Progenitor cell of endocrine pancreas (in vitro differentiated cells): ENCODE measurements around the gene ETHE1. TPM values are rescaled to one million over a fixed set of nuclear protein-coding genes. Genes with fewer than 3 reads are reported as not detected.

ENCODE experiments used
- DNase-seq: peaks from one replicate; pipeline ENCODE4 v3.0.0; 2021; ENCODE audit warnings: low spot score; ENCODE audit not compliant: unreplicated experiment
- H3K27ac Mint-ChIP-seq: 2 replicates; pipeline ENCODE4 v1.8.0; 2021; ENCODE audit warnings: mild to moderate bottlenecking, moderate library complexity, mixed read lengths
- H3K27me3 Mint-ChIP-seq: 2 replicates; pipeline ENCODE4 v1.8.0; 2021; ENCODE audit warnings: mixed read lengths
- H3K36me3 Mint-ChIP-seq: 2 replicates; pipeline ENCODE4 v1.8.0; 2022; ENCODE audit warnings: mixed read lengths; ENCODE audit not compliant: insufficient read depth
- H3K4me1 Mint-ChIP-seq: 2 replicates; pipeline ENCODE4 v1.8.0; 2021; ENCODE audit warnings: low read depth, mixed read lengths
- H3K4me3 Mint-ChIP-seq: 2 replicates; pipeline ENCODE4 v1.8.0; 2021; ENCODE audit warnings: low read depth, mild to moderate bottlenecking, moderate library complexity, mixed read lengths
- H3K9me3 Mint-ChIP-seq: 2 replicates; pipeline ENCODE4 v1.8.0; 2021; ENCODE audit warnings: low read depth, mixed read lengths
- total RNA-seq: library from RNA; stranded (reverse); gene quantifications from 2 replicates; pipeline ENCODE4 v1.2.1, GENCODE V29; 2021
- TF ChIP-seq, protein P1 (sequence below): fragments of 200-600 bp; sonication (generic); IDR thresholded peaks from one replicate; pipeline ENCODE4 v1.5.0; 2021; ENCODE audit warnings: antibody characterized with exemption, mild to moderate bottlenecking; ENCODE audit not compliant: unreplicated experiment

Gene ETHE1
- total RNA-seq, 1 donor from 2014 or later = 28.0 TPM

DNA sequence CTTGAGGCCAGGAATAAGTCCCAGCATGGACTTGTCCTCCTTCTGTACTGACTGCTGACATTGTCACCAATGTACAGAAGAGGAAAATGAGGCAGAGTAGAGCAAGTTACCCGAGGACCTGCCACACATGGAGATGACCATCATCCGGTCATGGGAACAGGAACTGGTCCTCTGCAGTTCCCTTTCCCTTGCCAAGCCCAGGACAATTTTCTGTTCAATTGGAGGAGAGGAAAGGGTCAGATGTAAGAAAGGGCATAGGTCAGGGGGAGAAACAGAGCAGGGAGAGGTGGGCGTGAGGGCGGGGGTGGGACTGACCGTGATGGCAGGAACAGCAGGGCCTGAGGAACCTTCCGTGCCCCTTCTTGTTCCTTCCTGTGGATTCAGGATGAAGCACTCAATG, 41.0 kb downstream of the ETHE1 start:
- H3K4me1 Mint-ChIP-seq = no peaks in the 10 kb centered on the region
- H3K4me3 Mint-ChIP-seq = no peak overlapping the region
- DNase-seq = no peak
- H3K9me3 Mint-ChIP-seq = no peaks in the 10 kb centered on the region
- H3K27me3 Mint-ChIP-seq = no peaks in the 10 kb centered on the region
- peaks cover 2% of the 10 kb centered on the region for H3K36me3 Mint-ChIP-seq
- TF ChIP-seq, protein P1, sequence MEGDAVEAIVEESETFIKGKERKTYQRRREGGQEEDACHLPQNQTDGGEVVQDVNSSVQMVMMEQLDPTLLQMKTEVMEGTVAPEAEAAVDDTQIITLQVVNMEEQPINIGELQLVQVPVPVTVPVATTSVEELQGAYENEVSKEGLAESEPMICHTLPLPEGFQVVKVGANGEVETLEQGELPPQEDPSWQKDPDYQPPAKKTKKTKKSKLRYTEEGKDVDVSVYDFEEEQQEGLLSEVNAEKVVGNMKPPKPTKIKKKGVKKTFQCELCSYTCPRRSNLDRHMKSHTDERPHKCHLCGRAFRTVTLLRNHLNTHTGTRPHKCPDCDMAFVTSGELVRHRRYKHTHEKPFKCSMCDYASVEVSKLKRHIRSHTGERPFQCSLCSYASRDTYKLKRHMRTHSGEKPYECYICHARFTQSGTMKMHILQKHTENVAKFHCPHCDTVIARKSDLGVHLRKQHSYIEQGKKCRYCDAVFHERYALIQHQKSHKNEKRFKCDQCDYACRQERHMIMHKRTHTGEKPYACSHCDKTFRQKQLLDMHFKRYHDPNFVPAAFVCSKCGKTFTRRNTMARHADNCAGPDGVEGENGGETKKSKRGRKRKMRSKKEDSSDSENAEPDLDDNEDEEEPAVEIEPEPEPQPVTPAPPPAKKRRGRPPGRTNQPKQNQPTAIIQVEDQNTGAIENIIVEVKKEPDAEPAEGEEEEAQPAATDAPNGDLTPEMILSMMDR = no peak
- H3K27ac Mint-ChIP-seq = no peak overlapping the region

DNA sequence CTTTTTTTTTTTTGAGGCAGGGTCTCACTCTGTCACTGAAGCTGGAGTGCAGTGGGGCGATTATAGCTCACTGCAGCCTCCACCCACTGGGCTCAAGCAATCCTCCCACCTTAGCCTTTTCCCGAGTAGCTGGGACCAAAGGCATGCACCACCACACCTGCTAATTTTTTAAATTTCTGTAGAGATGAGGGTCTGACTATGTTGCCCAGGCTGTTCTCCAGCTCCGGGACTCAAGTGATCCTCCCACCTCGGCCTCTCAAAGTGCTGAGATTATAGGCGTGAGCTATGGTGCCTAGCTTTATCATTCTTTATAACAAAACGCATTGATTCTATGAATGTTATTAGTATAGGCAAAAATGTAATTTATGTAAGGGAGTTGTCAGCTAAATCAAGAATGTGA, 43.7 kb downstream of the ETHE1 start:
- H3K36me3 Mint-ChIP-seq = peaks cover 2% of the 10 kb centered on the region
- H3K4me1 Mint-ChIP-seq = no peaks in the 10 kb centered on the region
- H3K27me3 Mint-ChIP-seq = no peaks in the 10 kb centered on the region
- H3K4me3 Mint-ChIP-seq = no peak overlapping the region
- H3K27ac Mint-ChIP-seq = no peak overlapping the region
- no peaks in the 10 kb centered on the region for H3K9me3 Mint-ChIP-seq
- no peak for DNase-seq
- TF ChIP-seq, protein P1 = no peak

DNA sequence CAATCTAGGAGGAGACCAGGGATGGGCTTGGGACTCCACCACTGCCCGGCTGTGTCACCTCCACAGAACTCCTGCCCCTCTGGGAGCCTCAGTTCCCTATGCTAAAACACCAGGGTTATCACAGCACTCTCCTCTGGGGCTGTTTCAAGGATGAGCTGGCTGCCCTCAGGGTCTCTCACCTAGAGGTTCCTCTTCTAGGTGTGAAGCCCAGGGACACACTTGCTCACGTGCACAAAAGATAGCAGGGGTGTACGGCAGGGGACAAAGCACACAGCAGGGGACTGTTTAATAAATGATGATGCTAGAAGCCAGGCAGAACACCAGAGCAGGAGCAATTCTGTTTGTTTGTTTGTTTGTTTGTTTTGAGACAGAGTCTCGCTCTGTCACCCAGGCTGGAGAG, 44.8 kb downstream of the ETHE1 start:
- Mint-ChIP-seq H3K27me3 (no peaks in the 10 kb centered on the region), H3K27ac (no peak overlapping the region), H3K4me1 (no peaks in the 10 kb centered on the region), H3K9me3 (no peaks in the 10 kb centered on the region), H3K4me3 (no peak overlapping the region), H3K36me3 (peaks cover 5% of the 10 kb centered on the region)
- no peak for DNase-seq
- TF ChIP-seq, protein P1 = no peak

DNA sequence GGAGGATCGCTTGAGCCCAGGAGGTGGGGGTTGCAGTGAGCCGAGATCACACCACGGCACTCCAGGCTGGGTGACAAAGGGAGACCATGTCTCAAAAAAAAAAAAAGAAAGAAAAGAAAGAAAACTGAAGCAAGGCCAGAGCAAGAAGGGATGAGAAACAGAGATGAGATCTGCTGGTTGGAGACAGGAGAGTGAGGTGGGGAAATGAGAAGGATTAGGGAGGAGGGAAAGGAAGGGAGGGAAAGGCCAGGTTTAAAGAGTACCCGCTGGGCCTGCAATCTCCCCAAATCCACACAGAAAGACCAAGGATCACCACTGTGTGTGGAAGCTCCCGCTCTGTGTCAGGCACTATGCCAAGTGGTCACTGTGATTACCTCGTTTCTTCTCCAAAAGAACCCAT, 45.3 kb downstream of the ETHE1 start:
- Mint-ChIP-seq H3K27ac (no peak overlapping the region), H3K4me3 (no peak overlapping the region), H3K27me3 (no peaks in the 10 kb centered on the region), H3K36me3 (peaks cover 5% of the 10 kb centered on the region), H3K4me1 (no peaks in the 10 kb centered on the region), H3K9me3 (no peaks in the 10 kb centered on the region)
- TF ChIP-seq, protein P1 = no peak
- DNase-seq = no peak

DNA sequence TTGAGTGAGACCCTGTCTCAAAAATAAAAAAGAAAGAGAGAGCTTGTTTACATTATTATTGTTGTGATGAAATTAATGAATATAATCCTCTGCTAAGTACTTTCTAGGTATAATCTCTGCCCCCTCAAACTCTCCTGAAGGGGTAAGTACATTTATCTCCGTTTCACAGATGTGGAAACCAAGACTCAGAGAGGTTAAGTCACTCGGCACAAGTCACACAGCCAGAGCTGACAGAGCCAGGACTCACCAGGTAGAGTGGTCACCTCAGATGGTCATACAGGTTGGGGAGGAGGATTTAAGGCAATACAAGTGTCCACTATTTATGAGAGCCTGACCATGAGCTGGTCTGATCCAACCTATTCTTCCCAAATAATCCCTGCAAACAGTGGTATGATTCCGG, 46.4 kb downstream of the ETHE1 start:
- Mint-ChIP-seq H3K27ac (no peak overlapping the region), H3K36me3 (peaks cover 5% of the 10 kb centered on the region), H3K9me3 (no peaks in the 10 kb centered on the region), H3K4me1 (no peaks in the 10 kb centered on the region), H3K4me3 (no peak overlapping the region), H3K27me3 (no peaks in the 10 kb centered on the region)
- TF ChIP-seq, protein P1 = no peak
- no peak for DNase-seq
